NCI-H69 (cell line): ENCODE results near the gene BRME1.

Experiments used
- DNase-seq: peaks from one replicate; lab custom pipeline; 2025; lab: John Stamatoyannopoulos, UW

Gene BRME1

GRCh38 chr19:13846557-13847406 lies 59.1 kb downstream of the BRME1 start:
- peak; percentile 98 for DNase-seq

- DNase-seq: peak; percentile 43
Observed at GRCh38 chr19:13844130-13844631, 61.7 kb downstream of the BRME1 start.

GRCh38 chr19:13843104-13843921 lies 62.6 kb downstream of the BRME1 start:
- DNase-seq: peak; percentile 96

GRCh38 chr19:13842291-13843103 lies 63.4 kb downstream of the BRME1 start:
- peak; percentile 77 for DNase-seq

GRCh38 chr19:13841962-13842290 lies 64.0 kb downstream of the BRME1 start:
- DNase-seq: no peak

GRCh38 chr19:13841086-13841961 lies 64.6 kb downstream of the BRME1 start:
- peak; percentile 58 for DNase-seq

- peak; percentile 85 for DNase-seq
Observed at GRCh38 chr19:13840305-13841085, 65.4 kb downstream of the BRME1 start.

GRCh38 chr19:13839938-13840304 lies 66.0 kb downstream of the BRME1 start:
- DNase-seq: peak; percentile 66

GRCh38 chr19:13839130-13839937 lies 66.6 kb downstream of the BRME1 start:
- peak; percentile 92 for DNase-seq

GRCh38 chr19:13838435-13839129 lies 67.3 kb downstream of the BRME1 start:
- DNase-seq: no peak

GRCh38 chr19:13835791-13836723 lies 69.9 kb downstream of the BRME1 start:
- peak; percentile 52 for DNase-seq

- DNase-seq: no peak
Observed at GRCh38 chr19:13834244-13835069, 71.5 kb downstream of the BRME1 start.

- peak; percentile 95 for DNase-seq
Observed at GRCh38 chr19:13833330-13834243, 72.3 kb downstream of the BRME1 start.
